GM23338 (cell line): ENCODE results near the gene RBM48. TPM values are rescaled to one million over a fixed set of nuclear protein-coding genes. Genes with fewer than 3 reads are reported as not detected.

Experiments used
- ATAC-seq: fragments of 200-7000 bp; cut with Tn5 transposase; 3 replicates; pipeline ENCODE4 v1.9.1; 2020
- DNase-seq: peaks from one replicate; pipeline ENCODE4 v3.0.0-alpha.2; 2015; ENCODE audit warnings: low spot score
- H2AFZ ChIP-seq: fragments of 200-600 bp; sonication (generic); 2 replicates; pipeline ENCODE4 v1.8.0; 2016; ENCODE audit warnings: antibody characterized with exemption, mild to moderate bottlenecking, moderate library complexity
- H3F3A ChIP-seq: fragments of 200-600 bp; sonication (generic); replicated peaks from 2 replicates; pipeline ENCODE4 v1.8.0; 2017; ENCODE audit warnings: antibody characterized with exemption, mixed run types, low read depth
- H3K27ac ChIP-seq: fragments of 200-600 bp; sonication (generic); 2 replicates; pipeline ENCODE4 v1.6.1; 2016; ENCODE audit warnings: low read depth
- H3K27me3 ChIP-seq: fragments of 200-600 bp; sonication (generic); 2 replicates; pipeline ENCODE4 v1.8.0; 2016; ENCODE audit warnings: mild to moderate bottlenecking, mixed run types, moderate library complexity; ENCODE audit not compliant: insufficient read depth
- H3K36me3 ChIP-seq: fragments of 200-600 bp; sonication (generic); 2 replicates; pipeline ENCODE4 v1.8.0; 2016; ENCODE audit warnings: mild to moderate bottlenecking; ENCODE audit not compliant: insufficient read depth
- H3K4me1 ChIP-seq: fragments of 200-600 bp; sonication (generic); 2 replicates; pipeline ENCODE4 v1.8.0; 2016; ENCODE audit warnings: mild to moderate bottlenecking, moderate library complexity; ENCODE audit not compliant: insufficient read depth
- H3K4me2 ChIP-seq: fragments of 200-600 bp; sonication (generic); 2 replicates; pipeline ENCODE4 v1.7.1; 2017; ENCODE audit warnings: mixed run types
- H3K4me3 ChIP-seq: fragments of 200-600 bp; sonication (generic); 2 replicates; pipeline ENCODE4 v1.6.1; 2016; ENCODE audit warnings: mixed run types
- H3K79me2 ChIP-seq: fragments of 200-600 bp; sonication (generic); replicated peaks from 2 replicates; pipeline ENCODE4 v1.8.0; 2017; ENCODE audit warnings: mild to moderate bottlenecking; ENCODE audit not compliant: insufficient read depth
- H3K9me2 ChIP-seq: fragments of 200-600 bp; sonication (generic); 2 replicates; pipeline ENCODE4 v1.8.0; 2017; ENCODE audit not compliant: insufficient read depth
- H4K20me1 ChIP-seq: fragments of 200-600 bp; sonication (generic); replicated peaks from 2 replicates; pipeline ENCODE4 v1.8.0; 2017; ENCODE audit warnings: mild to moderate bottlenecking; ENCODE audit not compliant: insufficient read depth
- H3K27ac Mint-ChIP-seq: 2 replicates; pipeline ENCODE4 v1.8.0; 2020; ENCODE audit warnings: inconsistent platforms, mild to moderate bottlenecking, moderate library complexity, mixed read lengths
- H3K27me3 Mint-ChIP-seq: 3 replicates; pipeline ENCODE4 v1.8.0; 2022; ENCODE audit warnings: low read depth, mild to moderate bottlenecking, moderate library complexity, mixed read lengths, inconsistent platforms; ENCODE audit not compliant: insufficient read depth, poor library complexity
- H3K36me3 Mint-ChIP-seq: 3 replicates; pipeline ENCODE4 v1.8.0; 2021; ENCODE audit warnings: low read depth, mild to moderate bottlenecking, inconsistent platforms, moderate library complexity, mixed read lengths
- H3K4me1 Mint-ChIP-seq: 3 replicates; pipeline ENCODE4 v1.8.0; 2020; ENCODE audit warnings: mild to moderate bottlenecking, inconsistent platforms, mixed read lengths
- H3K4me3 Mint-ChIP-seq: 3 replicates; pipeline ENCODE4 v1.8.0; 2021; ENCODE audit warnings: moderate library complexity, mild to moderate bottlenecking, inconsistent platforms, mixed read lengths
- H3K9me3 Mint-ChIP-seq: 3 replicates; pipeline ENCODE4 v1.8.0; 2020; ENCODE audit warnings: moderate library complexity, mild to moderate bottlenecking, inconsistent platforms, mixed read lengths
- EZH2 ChIP-seq: fragments of 200-600 bp; sonication (generic); IDR thresholded peaks from one replicate; pipeline ENCODE4 v1.8.0; 2017; ENCODE audit warnings: antibody characterized with exemption, mild to moderate bottlenecking, low read depth; ENCODE audit not compliant: unreplicated experiment
- EZH2phosphoT487 ChIP-seq: fragments of 200-600 bp; sonication (generic); IDR thresholded peaks from one replicate; pipeline ENCODE4 v1.8.1; 2018; ENCODE audit warnings: antibody characterized with exemption; ENCODE audit not compliant: unreplicated experiment
- JUNB ChIP-seq: IDR thresholded peaks from one replicate; pipeline ENCODE4 v1.6.1; 2016; ENCODE audit warnings: antibody characterized with exemption; ENCODE audit not compliant: unreplicated experiment
- NANOG ChIP-seq: IDR thresholded peaks from 2 replicates; pipeline ENCODE4 v1.6.1; 2016; ENCODE audit warnings: antibody characterized with exemption, borderline replicate concordance
- POLR2AphosphoS5 ChIP-seq: IDR thresholded peaks from 2 replicates; pipeline ENCODE4 v1.6.1; 2016; ENCODE audit warnings: antibody characterized with exemption, low read depth
- STAT1 ChIP-seq: IDR thresholded peaks from one replicate; pipeline ENCODE4 v1.6.1; 2016; ENCODE audit warnings: antibody characterized with exemption; ENCODE audit not compliant: unreplicated experiment
- ZNF114 ChIP-seq: fragments of 250-450 bp; sonication (Bioruptor Pico); IDR thresholded peaks from 2 replicates; pipeline ENCODE4 v1.5.0; 2020; ENCODE audit warnings: mild to moderate bottlenecking, moderate library complexity
- ZNF331 ChIP-seq: fragments of 250-450 bp; sonication (Bioruptor Pico); IDR thresholded peaks from 2 replicates; pipeline ENCODE4 v1.5.0; 2020; ENCODE audit warnings: low read depth, mild to moderate bottlenecking, moderate library complexity
- polyA plus RNA-seq: library from polyadenylated mRNA; unstranded; fragments of >200 nt; fragmentation: Nextera tagmentation; extraction: Ambion mirVana; gene quantifications from 2 replicates; pipeline ENCODE4 v1.2.1, GENCODE V29; 2016
- total RNA-seq: library from RNA; depleted of rRNA; stranded (reverse); fragments of >200 nt; shearing (Covaris generic); gene quantifications from 2 replicates; pipeline ENCODE4 v1.2.3, GENCODE V29; 2014
- TF ChIP-seq, protein P1 (sequence below): IDR thresholded peaks from 2 replicates; pipeline ENCODE4 v1.6.1; 2016; ENCODE audit warnings: antibody characterized with exemption
- TF ChIP-seq, protein P2 (sequence below): IDR thresholded peaks from one replicate; pipeline ENCODE4 v1.6.1; 2018; ENCODE audit warnings: antibody characterized with exemption; ENCODE audit not compliant: unreplicated experiment
- TF ChIP-seq, protein P3 (sequence below), 2 experiments: fragments of 200-600 bp in 1 of 2; sonication (generic) in 1 of 2; conservative IDR thresholded peaks; 2 replicates each; pipeline versions ENCODE4 v1.5.1 to v1.6.1; 2016 to 2017; ENCODE audit warnings: antibody characterized with exemption in 2 of 2, low read depth in 2 of 2, mild to moderate bottlenecking in 2 of 2, moderate library complexity in 1 of 2
- TF ChIP-seq, protein P4 (sequence below): fragments of 250-450 bp; sonication (Bioruptor Pico); IDR thresholded peaks from 2 replicates; pipeline ENCODE4 v1.5.0; 2020; ENCODE audit warnings: mild to moderate bottlenecking, moderate library complexity

RBM48 gene
- total and polyA plus RNA-seq, 2 experiments from 2014 or later = 8.8 to 11.1 TPM

DNA sequence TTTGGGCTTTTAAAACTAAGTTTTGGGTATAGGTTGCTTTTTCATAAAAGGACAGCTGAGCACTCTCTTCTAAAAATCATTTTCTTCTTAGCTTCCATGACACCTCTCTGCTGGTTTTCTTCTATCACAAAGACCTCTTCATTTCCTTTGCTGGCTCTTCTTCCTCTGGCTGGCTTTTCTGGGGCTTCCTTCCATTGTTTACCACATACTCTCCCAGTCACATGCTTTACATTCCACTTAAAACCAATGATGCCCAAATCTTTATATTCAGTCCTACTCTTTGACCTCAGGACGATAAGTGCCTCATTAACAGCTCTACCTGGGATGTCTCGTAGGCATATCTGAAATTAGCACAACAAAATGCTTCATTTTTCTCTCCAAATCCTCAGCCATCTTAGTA, 34.8 kb downstream of the RBM48 start (continued):
- TF ChIP-seq, protein P1, sequence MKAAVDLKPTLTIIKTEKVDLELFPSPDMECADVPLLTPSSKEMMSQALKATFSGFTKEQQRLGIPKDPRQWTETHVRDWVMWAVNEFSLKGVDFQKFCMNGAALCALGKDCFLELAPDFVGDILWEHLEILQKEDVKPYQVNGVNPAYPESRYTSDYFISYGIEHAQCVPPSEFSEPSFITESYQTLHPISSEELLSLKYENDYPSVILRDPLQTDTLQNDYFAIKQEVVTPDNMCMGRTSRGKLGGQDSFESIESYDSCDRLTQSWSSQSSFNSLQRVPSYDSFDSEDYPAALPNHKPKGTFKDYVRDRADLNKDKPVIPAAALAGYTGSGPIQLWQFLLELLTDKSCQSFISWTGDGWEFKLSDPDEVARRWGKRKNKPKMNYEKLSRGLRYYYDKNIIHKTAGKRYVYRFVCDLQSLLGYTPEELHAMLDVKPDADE = no peak
- TF ChIP-seq POLR2AphosphoS5 = no peak
- no peak for TF ChIP-seq ZNF331 (CRISPR knock-in tag)
- no peak for TF ChIP-seq STAT1
- no peak for TF ChIP-seq ZNF114 (CRISPR knock-in tag)
- no peak for TF ChIP-seq JUNB
- no peak for TF ChIP-seq NANOG
- no peak for TF ChIP-seq EZH2phosphoT487

DNA sequence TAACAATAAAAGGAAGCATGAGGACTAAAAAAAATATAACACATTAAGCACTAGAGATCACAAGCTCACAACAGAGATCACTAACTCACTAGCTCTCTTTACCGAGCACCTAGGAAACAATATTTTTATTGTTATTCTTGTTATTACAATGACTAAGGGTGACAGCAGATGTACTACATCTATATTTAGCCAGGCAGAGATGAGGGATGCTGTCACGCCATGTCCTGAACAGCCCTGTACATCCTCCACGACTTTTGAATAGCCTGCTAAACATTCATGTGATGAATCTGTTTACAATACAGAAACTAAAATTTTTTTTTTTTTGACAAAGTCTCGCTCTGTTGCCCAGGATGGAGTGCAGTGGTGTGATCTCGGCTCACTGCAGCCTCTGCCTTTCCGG, 38.9 kb downstream of the RBM48 start:
- no peak overlapping the region for H3K4me3 ChIP-seq
- ATAC-seq (no peak), DNase-seq (no peak)
- no peak overlapping the region for H3K4me3 Mint-ChIP-seq
- H3K36me3 Mint-ChIP-seq = peaks cover 45% of the 10 kb centered on the region
- H3K4me2 ChIP-seq = no peak overlapping the region
- no peak overlapping the region for H3K27ac ChIP-seq
- no peak overlapping the region for H3K27ac Mint-ChIP-seq
- no peaks in the 10 kb centered on the region for H3F3A ChIP-seq
- H3K36me3 ChIP-seq = peaks cover 11% of the 10 kb centered on the region; the same call in 1 of the 2 replicates
- no peaks in the 10 kb centered on the region for H3K9me3 Mint-ChIP-seq
- peaks cover 4% of the 10 kb centered on the region; the same call in 2 of the 3 replicates for H3K4me1 Mint-ChIP-seq
- no peaks in the 10 kb centered on the region for H3K9me2 ChIP-seq
- peaks cover 6% of the 10 kb centered on the region; the same call in 1 of the 2 replicates for H3K4me1 ChIP-seq
- H3K27me3 Mint-ChIP-seq = no peaks in the 10 kb centered on the region
- H3K27me3 ChIP-seq = no peaks in the 10 kb centered on the region
- H3K79me2 ChIP-seq = 0 out of 2 replicates have a peak, but pooled peaks cover 3% of the 10 kb centered on the region
- H4K20me1 ChIP-seq = no peaks in the 10 kb centered on the region; the same call in none of the 2 replicates
- H2AFZ ChIP-seq = no peak overlapping the region
- TF ChIP-seq EZH2phosphoT487 (no peak), EZH2 (no peak), NANOG (no peak), POLR2AphosphoS5 (no peak)
- TF ChIP-seq, protein P2, sequence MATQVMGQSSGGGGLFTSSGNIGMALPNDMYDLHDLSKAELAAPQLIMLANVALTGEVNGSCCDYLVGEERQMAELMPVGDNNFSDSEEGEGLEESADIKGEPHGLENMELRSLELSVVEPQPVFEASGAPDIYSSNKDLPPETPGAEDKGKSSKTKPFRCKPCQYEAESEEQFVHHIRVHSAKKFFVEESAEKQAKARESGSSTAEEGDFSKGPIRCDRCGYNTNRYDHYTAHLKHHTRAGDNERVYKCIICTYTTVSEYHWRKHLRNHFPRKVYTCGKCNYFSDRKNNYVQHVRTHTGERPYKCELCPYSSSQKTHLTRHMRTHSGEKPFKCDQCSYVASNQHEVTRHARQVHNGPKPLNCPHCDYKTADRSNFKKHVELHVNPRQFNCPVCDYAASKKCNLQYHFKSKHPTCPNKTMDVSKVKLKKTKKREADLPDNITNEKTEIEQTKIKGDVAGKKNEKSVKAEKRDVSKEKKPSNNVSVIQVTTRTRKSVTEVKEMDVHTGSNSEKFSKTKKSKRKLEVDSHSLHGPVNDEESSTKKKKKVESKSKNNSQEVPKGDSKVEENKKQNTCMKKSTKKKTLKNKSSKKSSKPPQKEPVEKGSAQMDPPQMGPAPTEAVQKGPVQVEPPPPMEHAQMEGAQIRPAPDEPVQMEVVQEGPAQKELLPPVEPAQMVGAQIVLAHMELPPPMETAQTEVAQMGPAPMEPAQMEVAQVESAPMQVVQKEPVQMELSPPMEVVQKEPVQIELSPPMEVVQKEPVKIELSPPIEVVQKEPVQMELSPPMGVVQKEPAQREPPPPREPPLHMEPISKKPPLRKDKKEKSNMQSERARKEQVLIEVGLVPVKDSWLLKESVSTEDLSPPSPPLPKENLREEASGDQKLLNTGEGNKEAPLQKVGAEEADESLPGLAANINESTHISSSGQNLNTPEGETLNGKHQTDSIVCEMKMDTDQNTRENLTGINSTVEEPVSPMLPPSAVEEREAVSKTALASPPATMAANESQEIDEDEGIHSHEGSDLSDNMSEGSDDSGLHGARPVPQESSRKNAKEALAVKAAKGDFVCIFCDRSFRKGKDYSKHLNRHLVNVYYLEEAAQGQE = no peak
- TF ChIP-seq, protein P3, sequence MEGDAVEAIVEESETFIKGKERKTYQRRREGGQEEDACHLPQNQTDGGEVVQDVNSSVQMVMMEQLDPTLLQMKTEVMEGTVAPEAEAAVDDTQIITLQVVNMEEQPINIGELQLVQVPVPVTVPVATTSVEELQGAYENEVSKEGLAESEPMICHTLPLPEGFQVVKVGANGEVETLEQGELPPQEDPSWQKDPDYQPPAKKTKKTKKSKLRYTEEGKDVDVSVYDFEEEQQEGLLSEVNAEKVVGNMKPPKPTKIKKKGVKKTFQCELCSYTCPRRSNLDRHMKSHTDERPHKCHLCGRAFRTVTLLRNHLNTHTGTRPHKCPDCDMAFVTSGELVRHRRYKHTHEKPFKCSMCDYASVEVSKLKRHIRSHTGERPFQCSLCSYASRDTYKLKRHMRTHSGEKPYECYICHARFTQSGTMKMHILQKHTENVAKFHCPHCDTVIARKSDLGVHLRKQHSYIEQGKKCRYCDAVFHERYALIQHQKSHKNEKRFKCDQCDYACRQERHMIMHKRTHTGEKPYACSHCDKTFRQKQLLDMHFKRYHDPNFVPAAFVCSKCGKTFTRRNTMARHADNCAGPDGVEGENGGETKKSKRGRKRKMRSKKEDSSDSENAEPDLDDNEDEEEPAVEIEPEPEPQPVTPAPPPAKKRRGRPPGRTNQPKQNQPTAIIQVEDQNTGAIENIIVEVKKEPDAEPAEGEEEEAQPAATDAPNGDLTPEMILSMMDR (conservative IDR thresholded peaks at IDR 0.05; ENCODE audit: low read depth in 2 of 2) = no peak
- TF ChIP-seq, protein P4, sequence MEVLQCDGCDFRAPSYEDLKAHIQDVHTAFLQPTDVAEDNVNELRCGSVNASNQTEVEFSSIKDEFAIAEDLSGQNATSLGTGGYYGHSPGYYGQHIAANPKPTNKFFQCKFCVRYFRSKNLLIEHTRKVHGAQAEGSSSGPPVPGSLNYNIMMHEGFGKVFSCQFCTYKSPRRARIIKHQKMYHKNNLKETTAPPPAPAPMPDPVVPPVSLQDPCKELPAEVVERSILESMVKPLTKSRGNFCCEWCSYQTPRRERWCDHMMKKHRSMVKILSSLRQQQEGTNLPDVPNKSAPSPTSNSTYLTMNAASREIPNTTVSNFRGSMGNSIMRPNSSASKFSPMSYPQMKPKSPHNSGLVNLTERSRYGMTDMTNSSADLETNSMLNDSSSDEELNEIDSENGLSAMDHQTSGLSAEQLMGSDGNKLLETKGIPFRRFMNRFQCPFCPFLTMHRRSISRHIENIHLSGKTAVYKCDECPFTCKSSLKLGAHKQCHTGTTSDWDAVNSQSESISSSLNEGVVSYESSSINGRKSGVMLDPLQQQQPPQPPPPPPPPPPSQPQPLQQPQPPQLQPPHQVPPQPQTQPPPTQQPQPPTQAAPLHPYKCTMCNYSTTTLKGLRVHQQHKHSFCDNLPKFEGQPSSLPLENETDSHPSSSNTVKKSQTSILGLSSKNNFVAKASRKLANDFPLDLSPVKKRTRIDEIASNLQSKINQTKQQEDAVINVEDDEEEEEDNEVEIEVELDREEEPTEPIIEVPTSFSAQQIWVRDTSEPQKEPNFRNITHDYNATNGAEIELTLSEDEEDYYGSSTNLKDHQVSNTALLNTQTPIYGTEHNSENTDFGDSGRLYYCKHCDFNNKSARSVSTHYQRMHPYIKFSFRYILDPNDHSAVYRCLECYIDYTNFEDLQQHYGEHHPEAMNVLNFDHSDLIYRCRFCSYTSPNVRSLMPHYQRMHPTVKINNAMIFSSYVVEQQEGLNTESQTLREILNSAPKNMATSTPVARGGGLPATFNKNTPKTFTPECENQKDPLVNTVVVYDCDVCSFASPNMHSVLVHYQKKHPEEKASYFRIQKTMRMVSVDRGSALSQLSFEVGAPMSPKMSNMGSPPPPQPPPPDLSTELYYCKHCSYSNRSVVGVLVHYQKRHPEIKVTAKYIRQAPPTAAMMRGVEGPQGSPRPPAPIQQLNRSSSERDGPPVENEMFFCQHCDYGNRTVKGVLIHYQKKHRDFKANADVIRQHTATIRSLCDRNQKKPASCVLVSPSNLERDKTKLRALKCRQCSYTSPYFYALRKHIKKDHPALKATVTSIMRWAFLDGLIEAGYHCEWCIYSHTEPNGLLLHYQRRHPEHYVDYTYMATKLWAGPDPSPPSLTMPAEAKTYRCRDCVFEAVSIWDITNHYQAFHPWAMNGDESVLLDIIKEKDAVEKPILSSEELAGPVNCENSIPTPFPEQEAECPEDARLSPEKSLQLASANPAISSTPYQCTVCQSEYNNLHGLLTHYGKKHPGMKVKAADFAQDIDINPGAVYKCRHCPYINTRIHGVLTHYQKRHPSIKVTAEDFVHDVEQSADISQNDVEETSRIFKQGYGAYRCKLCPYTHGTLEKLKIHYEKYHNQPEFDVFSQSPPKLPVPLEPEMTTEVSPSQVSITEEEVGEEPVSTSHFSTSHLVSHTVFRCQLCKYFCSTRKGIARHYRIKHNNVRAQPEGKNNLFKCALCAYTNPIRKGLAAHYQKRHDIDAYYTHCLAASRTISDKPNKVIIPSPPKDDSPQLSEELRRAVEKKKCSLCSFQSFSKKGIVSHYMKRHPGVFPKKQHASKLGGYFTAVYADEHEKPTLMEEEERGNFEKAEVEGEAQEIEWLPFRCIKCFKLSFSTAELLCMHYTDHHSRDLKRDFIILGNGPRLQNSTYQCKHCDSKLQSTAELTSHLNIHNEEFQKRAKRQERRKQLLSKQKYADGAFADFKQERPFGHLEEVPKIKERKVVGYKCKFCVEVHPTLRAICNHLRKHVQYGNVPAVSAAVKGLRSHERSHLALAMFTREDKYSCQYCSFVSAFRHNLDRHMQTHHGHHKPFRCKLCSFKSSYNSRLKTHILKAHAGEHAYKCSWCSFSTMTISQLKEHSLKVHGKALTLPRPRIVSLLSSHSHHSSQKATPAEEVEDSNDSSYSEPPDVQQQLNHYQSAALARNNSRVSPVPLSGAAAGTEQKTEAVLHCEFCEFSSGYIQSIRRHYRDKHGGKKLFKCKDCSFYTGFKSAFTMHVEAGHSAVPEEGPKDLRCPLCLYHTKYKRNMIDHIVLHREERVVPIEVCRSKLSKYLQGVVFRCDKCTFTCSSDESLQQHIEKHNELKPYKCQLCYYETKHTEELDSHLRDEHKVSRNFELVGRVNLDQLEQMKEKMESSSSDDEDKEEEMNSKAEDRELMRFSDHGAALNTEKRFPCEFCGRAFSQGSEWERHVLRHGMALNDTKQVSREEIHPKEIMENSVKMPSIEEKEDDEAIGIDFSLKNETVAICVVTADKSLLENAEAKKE = no peak
- TF ChIP-seq, protein P1 = no peak
